ENCODE measurements around the gene FTL.

GRCh38 chr19:48933382-48933932, 31.7 kb upstream of the FTL start, which contains the start of gene DHDH:
- TF ChIP-seq CTCF (IDR thresholded peaks at IDR 0.05): no peak
- no peak for TF ChIP-seq CHD2 (IDR thresholded peaks at IDR 0.05; ENCODE audit: low read length, partially characterized antibody)
- no peak for TF ChIP-seq ZNF302 (CRISPR knock-in tag; IDR thresholded peaks at IDR 0.05)
- TF ChIP-seq NR3C1 (IDR thresholded peaks at IDR 0.05): no peak
- no peak for TF ChIP-seq SREBF2 (IDR thresholded peaks at IDR 0.05)
- TF ChIP-seq USF2 (IDR thresholded peaks at IDR 0.05): no peak
- TF ChIP-seq FOSL2 (IDR thresholded peaks at IDR 0.05): no peak
- no peak for TF ChIP-seq FOSL2 (CRISPR knock-in tag; IDR thresholded peaks at IDR 0.05)
- TF ChIP-seq EP300 (IDR thresholded peaks at IDR 0.05): no peak
- no peak for TF ChIP-seq ZC3H11A (IDR thresholded peaks at IDR 0.05)
